Hindlimb muscle (tissue), 1 donor: ENCODE data around the gene INSR. TPM values are rescaled to one million over a fixed set of nuclear protein-coding genes. Genes with fewer than 3 reads are reported as not detected.

Experiments
- DNase-seq: peaks from one replicate; pipeline ENCODE4 v3.0.0-alpha.2; 2013
- polyA plus RNA-seq: library from polyadenylated mRNA; unstranded; fragments of 120-200 nt; gene quantifications from one replicate; pipeline ENCODE4 v1.2.1, GENCODE V29; 2013; ENCODE audit not compliant: insufficient read length

INSR gene
- polyA plus RNA-seq, 1 donor, result 19.0 TPM

DNA sequence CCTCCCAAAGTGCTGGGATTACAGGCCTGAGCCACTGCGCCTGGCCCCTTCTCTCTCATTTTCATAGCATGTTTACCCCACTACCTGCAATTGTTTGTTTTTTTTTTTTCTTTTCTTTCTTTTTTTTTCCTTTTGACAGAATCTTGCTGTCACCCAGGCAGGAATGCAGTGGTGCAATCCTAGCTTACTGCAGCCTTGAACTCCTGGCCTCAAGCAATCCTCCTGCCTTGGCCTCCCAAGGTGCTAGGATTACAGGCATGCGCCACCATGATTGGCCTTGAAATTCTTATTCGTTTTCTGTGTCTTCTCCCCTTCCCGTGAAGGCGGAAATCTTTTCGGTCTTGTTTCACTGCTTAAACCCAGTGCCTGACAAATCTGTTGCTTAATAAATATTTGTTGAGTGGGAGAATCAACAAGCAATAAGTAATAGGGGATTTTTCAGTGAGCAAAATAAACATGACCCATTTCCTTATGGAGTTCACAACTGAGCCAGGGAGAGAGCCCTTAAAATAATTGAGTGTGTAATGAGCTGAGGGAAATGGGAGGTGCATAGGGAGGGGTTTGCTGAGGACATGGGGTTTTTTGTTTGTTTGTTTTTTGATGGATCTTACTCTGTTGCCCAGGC is 1.8 kb upstream of the INSR start:
- DNase-seq, result no peak

DNA sequence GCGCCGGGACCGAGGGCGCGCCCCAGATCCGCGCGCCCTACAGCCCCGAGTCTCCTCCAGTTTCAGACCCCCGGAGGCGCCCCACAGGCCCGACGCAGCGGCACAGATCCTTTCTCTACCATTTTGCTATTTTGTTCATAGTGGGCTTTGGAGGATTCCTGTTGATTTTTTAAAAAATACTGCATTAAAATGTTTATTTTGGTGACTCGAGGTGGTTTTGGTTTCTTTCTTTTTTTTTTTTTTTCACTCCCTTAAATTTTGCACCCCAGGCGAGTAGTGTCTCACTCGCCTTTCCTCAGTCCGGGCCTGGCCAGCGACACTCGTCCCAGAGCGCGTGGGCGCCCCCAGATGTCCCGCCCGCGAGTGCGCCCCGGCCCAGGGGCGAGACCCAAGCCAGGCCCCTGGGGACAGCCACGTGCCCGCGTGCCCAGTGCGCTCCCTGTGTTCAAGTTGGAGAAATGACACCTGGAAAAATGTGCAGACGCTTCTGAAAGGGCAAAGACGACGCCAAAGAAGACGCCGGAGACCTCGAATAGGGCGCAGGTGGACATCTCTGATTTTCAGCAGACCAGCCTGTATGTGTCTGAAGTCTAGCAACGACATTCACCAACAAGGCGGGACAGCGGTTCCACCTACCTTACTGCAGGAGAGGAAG is 471 bp upstream of the INSR start:
- peak; percentile 53 for DNase-seq

DNA sequence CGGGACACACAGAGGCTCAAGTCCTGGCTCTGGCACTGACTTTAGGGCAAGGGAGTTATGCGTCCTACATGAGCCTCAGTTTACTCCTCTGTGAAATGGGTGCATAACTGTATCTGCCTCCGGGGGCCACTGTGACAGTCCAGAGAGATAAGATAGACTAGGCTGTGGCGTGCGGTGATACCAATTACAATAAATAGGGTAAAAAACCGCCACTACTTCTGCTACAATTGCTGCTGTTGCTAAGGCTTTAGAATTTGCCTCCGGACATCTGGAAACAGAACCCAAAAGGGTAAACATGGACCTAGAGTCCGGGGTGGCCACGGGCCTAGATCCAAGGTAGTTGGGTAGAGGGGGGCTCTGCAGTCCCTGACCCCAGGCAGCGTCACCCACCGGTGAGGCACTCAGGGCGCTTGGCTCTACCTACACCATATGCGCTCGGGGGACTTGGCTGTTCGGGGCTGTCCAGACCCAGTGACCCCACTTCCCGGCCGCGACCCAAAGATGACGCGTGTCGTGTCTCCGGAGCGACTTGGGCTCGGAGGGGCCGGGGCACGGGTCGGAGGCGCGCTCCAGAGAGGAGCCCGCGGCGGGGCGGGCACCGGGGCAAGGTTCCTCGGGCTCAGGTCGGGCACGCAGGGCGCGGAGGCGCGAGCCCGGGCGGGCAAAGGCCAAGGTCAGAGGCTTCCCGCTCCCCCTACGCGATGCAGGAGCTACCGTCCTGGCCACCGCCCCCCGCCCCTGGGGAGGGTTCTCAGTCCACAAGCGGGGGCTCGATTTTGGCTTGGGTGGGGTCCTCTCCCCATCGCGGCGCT is 1.1 kb downstream of the INSR start:
- DNase-seq, result peak; percentile 22

DNA sequence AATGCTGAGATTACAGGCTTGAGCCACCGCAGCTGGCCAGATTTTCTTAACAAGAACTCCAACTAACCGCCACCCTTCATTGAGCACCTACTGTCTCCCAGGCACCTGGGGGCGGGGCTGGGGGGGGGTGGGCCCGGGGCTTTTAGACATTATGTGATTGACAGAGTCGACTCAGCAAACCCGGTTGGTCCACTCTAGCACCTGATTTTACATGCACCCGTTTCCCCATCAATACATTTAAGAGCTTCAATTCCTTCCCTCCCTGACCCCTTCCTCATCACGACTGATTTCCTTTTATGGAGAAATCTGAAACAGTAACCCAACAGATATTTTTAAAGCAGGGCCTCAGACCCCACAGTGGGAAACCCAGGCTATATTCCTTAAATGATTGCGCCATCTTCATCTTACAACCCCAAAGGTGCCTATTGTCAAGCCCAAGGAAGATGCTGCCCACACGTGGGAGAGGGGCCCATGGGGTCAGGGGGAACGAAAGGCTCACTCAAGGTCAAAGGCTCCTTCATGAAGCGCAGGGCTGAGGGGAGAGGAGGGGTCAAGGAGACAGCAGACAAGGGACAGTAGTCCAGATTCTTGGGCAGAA is 1.8 kb downstream of the INSR start:
- DNase-seq, result no peak

DNA sequence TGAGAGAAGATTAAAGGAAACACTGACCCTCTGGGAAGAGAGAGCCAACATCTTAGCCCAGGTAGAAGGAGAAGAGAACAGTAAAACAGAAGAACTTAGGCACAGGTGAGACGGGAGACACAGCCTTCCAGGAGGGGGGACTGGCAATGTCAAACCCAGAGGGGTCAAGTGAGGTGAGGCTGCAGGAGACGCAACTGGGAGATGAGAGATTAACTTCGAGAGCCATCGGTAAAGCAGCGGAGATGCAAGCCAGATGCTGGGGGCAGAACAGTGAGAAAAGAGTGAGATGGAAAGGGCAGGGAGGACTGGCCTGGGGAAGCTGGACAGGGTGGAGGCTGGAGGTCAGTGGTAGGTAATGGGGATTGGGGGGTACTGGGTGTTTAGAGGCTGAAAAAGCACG is 5.2 kb downstream of the INSR start:
- DNase-seq, result no peak

DNA sequence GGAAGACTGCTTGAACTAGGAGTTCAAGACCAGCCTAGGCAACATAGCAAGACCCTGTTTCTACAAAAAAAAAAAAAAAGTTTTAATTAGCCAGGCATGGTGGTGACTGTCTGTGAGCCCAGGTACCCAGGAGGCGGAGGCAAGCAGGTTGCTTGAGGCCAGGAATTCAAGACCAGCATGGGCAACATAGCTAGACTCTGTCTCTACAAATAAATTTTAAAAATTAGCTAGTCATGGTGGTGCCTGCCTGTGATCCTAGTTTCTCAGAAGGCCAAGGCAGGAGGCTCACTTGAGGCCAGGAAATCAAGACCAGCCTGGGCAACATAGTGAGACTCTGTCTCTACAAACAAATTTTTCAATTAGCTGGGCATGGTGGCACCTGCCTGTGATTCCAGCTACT is 6.1 kb downstream of the INSR start:
- no peak for DNase-seq

DNA sequence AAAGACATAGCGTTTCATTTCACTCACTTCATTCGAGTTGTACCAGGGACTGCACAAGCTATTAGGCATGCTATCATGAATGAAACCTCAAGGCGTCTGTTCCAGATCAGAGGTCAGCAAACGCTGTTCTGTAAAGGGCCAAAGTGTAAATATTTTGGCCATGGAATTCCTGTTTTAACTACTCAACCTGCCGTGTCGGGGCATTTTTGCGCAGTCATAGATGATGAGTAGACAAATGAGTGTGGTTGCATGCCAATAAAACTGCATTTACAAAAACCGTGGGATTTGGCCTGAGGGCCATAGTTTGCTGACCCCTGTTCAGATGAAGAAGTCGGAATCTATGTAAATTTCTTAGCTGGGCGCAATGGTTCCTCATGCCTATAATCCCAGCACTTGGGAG is 6.5 kb downstream of the INSR start:
- DNase-seq, result no peak

DNA sequence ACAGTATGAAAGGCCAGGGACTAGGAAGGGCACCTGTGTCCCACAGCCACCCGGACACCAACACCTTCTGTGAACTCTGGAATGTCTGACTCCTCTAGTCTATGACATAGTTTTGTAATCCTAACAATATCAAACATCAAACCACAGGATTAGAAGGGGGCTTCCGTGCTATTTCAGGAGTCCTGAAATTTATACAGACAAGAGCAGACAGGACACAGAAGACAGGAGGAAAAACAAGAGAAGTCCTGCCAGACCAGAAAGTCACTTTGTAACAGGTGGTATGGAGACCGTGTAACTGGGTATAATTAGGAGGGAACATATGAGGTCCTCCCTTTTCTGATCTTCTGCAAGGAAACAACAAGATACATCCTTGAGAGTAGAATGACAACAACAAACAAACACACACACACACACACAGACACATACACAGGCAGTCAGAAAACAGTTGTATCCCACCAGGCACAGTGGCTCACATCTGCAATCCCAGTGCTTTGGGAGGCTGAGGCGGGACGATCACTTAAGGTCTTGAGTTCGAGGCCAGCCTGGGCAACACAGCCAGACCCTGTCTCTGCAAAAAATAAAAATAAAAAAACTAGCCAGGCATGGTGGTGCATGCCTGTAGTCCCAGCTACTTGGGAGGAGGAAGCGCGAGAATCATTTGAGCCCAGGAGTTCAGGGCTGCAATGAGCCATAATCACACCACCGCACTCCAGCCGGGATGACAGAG is 13.1 kb downstream of the INSR start:
- no peak for DNase-seq

DNA sequence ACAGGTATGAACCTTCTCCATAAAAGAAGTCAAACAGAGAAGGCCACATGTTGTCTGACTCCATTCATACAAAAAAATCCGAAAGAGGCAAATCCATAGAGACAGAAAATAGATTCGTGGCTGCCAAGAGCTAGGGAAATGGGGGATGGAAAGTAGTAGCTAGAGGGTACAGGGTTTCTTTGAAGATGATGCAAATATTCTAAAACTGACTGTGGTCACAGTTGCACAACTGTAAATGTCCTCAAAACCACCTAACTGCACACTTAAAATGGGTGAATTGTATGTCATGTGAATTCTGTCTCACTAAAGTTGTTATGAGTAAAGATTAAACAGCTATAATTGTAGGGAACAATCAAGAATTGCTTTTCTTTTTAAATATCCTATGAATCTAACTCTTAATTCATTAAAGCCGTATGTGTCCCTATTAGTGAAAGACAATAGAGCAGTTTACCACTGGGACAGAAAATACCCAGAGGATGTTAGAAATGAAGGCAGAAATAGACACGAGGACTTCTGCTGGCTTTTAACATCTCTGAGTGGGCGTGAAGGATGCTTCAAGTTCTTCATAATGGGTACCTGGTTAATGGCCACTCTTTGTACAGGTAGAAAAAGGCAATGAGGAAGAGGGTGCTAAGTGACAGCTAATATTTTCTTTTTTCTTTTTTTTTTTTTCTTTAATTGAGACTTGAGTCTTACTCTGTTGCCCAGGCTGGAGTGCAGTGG is 21.2 kb downstream of the INSR start:
- DNase-seq, result no peak

DNA sequence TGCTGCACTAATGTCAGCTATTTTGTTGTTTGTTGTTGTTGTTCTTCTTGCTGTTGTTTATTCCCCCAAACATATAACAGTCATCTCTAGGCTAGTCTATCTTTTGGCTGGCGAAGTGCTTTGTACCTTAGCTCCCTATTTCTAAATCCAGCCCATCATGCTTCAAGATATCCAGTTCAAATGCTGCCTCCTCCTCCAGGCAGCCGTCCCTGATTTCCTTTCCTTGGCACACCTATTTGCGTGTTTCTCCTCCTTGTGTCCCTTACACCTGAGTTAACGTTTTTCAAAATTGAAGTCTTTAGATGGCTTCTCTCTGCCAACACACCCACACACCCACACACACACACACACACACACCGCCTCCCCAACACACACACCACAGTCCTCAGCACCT is 25.5 kb downstream of the INSR start:
- no peak for DNase-seq

DNA sequence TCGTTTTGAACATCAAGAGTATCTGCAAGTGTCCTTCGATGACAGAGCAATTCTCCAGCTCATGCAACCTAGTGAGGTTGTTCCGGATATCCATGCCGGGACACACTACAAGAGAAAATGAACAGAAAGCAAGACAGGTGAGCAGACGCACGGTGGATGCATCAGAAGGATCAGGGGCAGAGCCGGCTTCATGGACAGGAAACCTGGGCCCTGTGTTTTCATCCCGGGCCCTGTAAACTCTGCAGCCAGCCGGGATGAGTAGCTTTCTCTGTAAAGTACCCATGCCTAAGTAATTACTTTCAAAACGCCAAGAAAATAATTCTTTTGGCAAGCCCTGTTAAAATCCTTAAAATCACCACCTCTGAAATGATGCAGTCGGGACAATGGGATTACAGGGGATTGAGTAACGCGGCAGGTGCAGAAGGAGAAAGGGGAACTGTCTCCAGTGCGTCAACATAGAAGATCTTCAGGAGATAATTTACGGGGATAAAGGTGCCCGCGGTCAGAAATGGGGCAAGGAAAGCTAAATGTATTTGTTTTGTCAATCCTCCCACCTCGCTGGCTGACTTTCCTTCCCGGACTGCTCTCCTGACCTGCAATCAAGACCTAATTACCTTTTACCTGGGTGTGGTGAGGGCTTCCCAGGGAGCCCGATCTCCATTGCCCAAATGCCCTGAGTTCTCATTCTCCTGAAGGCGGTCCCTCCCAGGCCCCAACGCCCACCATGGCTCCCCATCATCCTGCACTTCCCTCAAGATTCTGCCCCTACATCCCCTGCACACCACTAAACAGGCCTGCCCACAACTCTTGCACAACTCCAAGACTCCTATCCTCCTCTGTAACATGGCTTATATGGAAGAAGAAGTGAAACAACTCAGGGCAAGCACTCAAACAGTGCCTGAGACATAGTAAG is 26.2 kb downstream of the INSR start:
- no peak for DNase-seq

DNA sequence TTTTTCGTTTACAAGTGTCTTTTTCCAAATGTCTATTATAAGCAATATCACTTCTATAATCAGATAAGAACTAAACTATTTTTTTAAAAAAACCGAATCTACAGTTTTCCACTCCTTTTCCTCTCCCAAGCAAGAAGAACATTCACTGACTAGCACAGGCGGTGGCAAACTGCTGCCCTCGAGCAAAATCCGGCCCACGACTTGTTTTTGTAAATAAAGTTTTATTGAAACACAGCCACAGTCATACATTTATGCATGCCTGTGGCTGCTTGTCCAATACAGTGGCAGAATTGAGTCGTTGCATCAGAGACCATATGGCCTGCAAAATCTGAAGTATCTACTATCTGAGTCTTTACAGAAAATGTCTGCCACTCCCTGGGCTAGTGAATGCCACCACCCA is 27.4 kb downstream of the INSR start:
- DNase-seq, result no peak

DNA sequence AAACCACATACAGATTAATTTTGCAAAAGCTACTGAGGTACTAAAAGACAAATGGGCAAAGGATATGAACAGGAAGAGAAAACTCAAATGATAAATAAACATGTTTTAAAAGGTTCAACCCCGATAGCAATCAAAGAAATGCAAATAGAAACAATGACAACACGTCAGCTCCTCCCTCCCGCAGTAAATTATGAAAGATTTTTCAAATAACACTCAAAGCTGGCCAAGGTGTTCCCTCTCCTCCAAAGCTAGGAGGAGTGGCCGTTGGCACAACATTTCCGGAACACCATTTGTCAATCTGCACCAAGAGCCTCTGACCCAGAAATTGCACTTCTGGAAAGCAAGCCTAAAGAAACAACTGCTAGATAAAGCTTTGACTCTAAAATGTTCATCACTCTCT is 28.3 kb downstream of the INSR start:
- DNase-seq, result no peak

DNA sequence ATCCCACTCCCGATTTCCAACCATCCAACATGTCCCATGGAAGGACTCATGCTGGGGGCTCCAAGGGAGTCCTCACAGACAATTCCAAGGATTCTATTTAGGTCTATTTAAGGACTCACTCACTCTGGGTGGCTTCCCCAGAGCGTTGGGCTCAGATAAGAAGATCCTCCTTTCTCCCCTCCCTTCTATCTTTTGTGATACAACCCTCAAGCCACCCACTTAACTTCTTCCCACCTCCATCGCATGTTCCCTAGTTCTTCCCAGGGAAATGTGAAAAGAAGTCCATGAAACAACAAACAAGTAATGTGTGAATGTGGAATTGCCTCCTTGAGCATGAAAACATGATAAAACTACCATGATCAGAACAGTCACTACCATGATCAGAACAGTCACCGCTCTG is 29.4 kb downstream of the INSR start:
- DNase-seq, result no peak

DNA sequence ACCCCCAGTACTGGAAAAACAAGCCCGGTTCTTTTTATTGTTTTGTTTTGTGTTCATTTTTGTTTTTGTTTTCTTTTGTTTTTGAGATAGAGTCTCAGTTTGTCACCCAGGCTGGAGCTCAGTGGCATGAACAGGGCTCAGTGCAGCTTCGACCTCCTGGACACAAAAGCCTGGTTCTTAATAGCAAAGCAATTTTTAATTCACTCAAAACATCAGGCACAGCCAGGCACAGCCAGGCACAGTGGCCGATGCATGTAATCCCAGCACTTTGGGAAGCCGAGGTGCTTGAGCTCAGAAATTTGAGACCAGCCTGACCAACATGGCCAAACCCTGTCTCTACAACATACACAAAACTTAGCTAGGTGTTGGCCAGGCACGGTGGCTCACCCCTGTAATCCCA is 30.7 kb downstream of the INSR start:
- DNase-seq, result no peak

DNA sequence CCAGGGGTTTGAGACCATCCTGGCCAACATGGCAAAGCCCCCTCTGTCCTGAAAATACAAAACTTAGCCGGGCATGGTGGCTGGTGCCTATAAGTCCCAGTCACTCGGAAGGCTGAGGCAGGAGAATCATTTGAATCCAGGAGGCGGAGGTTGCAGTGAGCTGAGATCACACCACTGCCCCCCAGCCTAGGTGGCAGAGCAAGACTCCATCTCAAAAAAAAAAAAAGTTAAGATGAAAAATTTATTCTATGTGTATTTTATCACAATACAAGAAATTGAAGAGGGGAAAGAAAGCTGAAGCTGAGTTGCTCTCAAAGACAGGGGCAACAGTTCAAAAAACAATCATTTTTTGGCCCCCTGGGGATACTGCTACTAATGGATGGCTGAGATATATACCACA is 31.1 kb downstream of the INSR start:
- no peak for DNase-seq

DNA sequence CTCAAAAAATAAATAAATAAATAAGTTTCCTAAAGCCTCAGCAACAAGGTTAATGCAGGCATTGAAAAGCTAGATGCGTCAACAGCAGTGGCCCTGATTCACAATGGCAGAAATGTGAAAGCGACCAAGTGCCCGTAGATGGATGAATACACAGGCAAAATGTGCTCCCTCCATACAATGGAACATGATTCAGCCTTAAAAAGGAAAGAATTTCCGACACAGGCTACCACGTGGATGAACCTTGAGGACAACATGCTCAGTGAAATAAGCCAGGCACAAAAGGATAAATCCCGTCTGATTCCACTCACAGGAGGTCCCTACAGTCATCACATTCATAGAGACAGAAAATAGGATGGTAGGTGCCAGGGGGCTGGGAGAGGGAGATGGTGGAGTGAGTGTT is 31.7 kb downstream of the INSR start:
- no peak for DNase-seq

DNA sequence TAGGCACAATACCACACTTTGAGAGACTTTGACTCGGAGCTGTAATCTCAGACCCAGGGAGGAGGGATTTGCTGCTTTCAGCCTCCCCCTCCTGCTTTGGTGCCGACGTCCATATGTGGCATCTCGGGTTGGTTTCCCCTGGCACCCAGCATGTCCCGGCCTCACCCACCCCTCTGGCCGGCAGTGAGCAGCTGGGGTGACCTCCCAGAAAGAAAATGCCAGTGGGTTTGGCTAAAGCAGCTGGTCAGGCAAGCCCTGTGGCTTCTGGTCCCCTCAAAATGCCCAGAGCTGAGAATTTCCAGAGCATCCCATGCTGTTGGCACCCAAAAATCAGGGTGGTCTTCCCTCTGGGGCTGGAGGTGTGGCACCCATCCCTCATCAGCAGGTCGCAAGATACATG is 34.1 kb downstream of the INSR start:
- DNase-seq, result no peak

DNA sequence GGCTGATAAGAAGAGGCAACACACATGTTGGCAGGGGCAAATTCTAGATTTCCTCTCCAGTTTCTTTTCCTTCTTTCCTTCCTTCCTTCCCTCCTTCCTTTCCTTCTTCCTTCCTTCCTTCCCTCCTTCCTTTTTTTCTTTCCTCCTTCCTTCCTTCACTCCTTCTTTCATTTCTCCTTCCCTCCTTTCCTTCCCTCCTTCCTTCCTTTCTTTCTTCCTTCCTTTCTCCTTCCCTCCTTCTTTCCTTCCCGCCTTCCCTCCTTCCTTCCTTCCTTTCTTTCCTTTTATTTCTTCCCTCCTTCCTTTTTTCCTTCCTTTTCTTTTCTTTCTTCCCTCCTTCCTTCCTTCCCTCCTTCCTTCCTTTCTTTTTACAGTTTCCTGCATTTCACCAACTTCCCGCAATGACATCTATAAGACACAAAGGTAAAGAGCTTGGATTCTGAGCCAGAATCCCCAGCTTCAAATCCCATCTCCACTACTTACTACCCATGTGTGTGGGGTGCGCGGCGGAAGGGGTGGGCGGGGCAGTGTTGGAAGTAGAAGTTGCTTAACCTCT is 35.3 kb downstream of the INSR start:
- DNase-seq, result no peak

DNA sequence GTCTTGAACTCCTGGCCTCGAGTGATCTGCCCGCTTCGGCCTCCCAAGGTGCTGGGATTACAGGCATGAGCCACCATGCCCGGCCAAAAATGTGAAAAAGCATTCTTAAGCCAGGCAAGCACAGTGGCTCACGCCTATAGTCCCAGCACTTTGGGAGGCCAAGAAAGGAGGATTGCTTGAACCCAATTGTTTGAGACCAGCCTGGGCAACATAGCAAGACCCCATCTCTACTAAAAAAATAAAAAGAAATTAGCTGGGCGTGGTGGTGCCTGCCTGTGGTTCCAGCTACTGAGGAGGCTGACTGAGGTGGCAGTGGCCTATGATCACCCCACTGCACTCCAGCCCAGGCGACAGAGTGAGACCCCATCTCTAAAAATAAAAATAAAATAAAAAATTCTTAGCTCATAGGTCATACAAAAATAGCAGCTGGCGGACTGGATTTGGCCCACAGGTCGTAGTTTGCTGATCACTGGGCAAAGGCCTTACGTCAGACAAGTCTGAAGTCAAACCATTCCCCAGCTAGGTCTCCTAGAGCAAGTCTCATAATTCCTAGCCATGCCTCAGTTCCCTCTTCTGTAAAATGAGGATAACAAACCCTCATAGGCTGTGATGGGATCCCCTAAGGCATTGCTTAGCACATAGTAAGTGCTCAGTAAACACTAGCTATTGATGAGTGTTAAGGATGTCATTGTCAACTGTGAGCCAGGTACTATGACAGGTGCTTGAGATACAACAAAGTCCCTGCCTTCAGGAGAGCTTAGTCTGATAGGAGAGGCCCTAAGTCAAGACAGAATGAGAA is 36.0 kb downstream of the INSR start:
- no peak for DNase-seq
